Esophagus muscularis mucosa (tissue), 3 donors: ENCODE measurements around the gene MYO1G.

Source experiments
- CTCF ChIP-seq, 3 experiments: fragments of 200-600 bp in 2 of 3; fragments of 450-650 bp in 1 of 3; sonication (generic) in 2 of 3; IDR thresholded peaks; one replicate each; pipeline ENCODE4 v1.5.1; 2017 to 2019; ENCODE audit warnings: antibody characterized with exemption in 3 of 3, mild to moderate bottlenecking in 2 of 3, moderate library complexity in 1 of 3
- POLR2A ChIP-seq: fragments of 450-650 bp; IDR thresholded peaks from one replicate; pipeline ENCODE4 v1.6.1; 2017; ENCODE audit warnings: antibody characterized with exemption, moderate library complexity, mild to moderate bottlenecking, low read depth
- POLR2AphosphoS5 ChIP-seq, 2 donors: sonication (generic); formaldehyde crosslinking; IDR thresholded peaks; one replicate each; pipeline ENCODE4 v1.6.1; 2017; ENCODE audit warnings: antibody characterized with exemption in 2 of 2

- TF ChIP-seq POLR2A (no peak), CTCF (IDR thresholded peaks at IDR 0.05) (no peak), POLR2AphosphoS5 (IDR thresholded peaks at IDR 0.05) (no peak)
Observed at GRCh38 chr7:45015313-45015712, 36.5 kb upstream of the MYO1G start.
